Vagina (tissue), 2 donors: ENCODE measurements around the gene CBFA2T3. TPM values are rescaled to one million over a fixed set of nuclear protein-coding genes. Genes with fewer than 3 reads are reported as not detected.

ENCODE experiments used
- DNase-seq, 2 donors: peaks; one replicate each; pipeline ENCODE4 v3.0.0-alpha.2; 2017; ENCODE audit errors: extremely low spot score in 2 of 2
- H3K27ac ChIP-seq: fragments of 200-600 bp; sonication (generic); one replicate; pipeline ENCODE4 v1.5.1; 2019
- H3K27me3 ChIP-seq: fragments of 200-600 bp; sonication (generic); one replicate; pipeline ENCODE4 v1.5.1; 2019
- H3K36me3 ChIP-seq, 2 donors: fragments of 200-600 bp; sonication (generic); one replicate each; pipeline ENCODE4 v1.5.1; 2017 to 2019
- H3K4me1 ChIP-seq: fragments of 200-600 bp; sonication (generic); one replicate; pipeline ENCODE4 v1.5.1; 2019
- H3K4me3 ChIP-seq, 2 donors: fragments of 200-600 bp; sonication (generic); 1 replicate in 1 of 2; 2 replicates in 1 of 2; pipeline ENCODE4 v1.5.1; 2016 to 2019
- H3K9me3 ChIP-seq: fragments of 200-600 bp; sonication (generic); one replicate; pipeline ENCODE4 v1.5.1; 2019
- CTCF ChIP-seq, 3 experiments: fragments of 450-650 bp in 2 of 3; fragments of 200-600 bp in 1 of 3; sonication (generic) in 1 of 3; IDR thresholded peaks; one replicate each; pipeline ENCODE4 v1.5.1; 2017 to 2019; ENCODE audit warnings: antibody characterized with exemption in 3 of 3, mild to moderate bottlenecking in 2 of 3, moderate library complexity in 2 of 3
- POLR2A ChIP-seq, 2 donors: fragments of 450-650 bp; IDR thresholded peaks; one replicate each; pipeline ENCODE4 v1.6.1; 2017; ENCODE audit warnings: antibody characterized with exemption in 2 of 2, mild to moderate bottlenecking in 2 of 2, moderate library complexity in 2 of 2
- POLR2AphosphoS5 ChIP-seq, 2 donors: sonication (generic); formaldehyde crosslinking; IDR thresholded peaks; one replicate each; pipeline ENCODE4 v1.9.0; 2017; ENCODE audit warnings: antibody characterized with exemption in 2 of 2, mild to moderate bottlenecking in 2 of 2, low read depth in 1 of 2; ENCODE audit not compliant: insufficient read depth in 1 of 2
- intact Hi-C: fragments of 100-400 bp; cut with DNase I; formaldehyde crosslinking; loops from one replicate; pipeline ENCODE4 v1.15.1; 2023
- total RNA-seq: library from RNA; depleted of rRNA; stranded (reverse); fragments of >200 nt; gene quantifications from one replicate; pipeline ENCODE4 v1.2.3, GENCODE V29; 2016

The CBFA2T3 gene
- total RNA-seq, 1 donor from 2014 or later: 2.7 TPM

GRCh38 chr16:88940862-88941817 is 35.9 kb downstream of the CBFA2T3 start:
- Histone ChIP-seq H3K4me1 (peaks cover 50% of the 10 kb centered on the region), H3K27ac (peak overlapping the region; percentile 60), H3K4me3 (peak overlapping the region; percentile 39 to 45), H3K9me3 (no peaks in the 10 kb centered on the region), H3K27me3 (no peaks in the 10 kb centered on the region), H3K36me3 (no peaks in the 10 kb centered on the region)
- intact Hi-C loops: loop anchor here (10.0 kb wide), 1 partner anchor 274 kb away; the partner anchor contains the start of gene ZNF778
- DNase-seq: no peak
- TF ChIP-seq POLR2A (IDR thresholded peaks at IDR 0.05): no peak
- TF ChIP-seq CTCF (IDR thresholded peaks at IDR 0.05): no peak
- no peak for TF ChIP-seq POLR2AphosphoS5 (IDR thresholded peaks at IDR 0.05; ENCODE audit: insufficient read depth in 1 of 2, low read depth in 1 of 2)

- no peaks in the 10 kb centered on the region for H3K36me3 ChIP-seq
- no peaks in the 10 kb centered on the region for H3K9me3 ChIP-seq
- DNase-seq: no peak
- no peaks in the 10 kb centered on the region for H3K27me3 ChIP-seq
- intact Hi-C loops: loop anchor here (10.0 kb wide), 1 partner anchor 275 kb away; the partner anchor contains the start of gene ZNF778
- peaks cover 55% of the 10 kb centered on the region for H3K4me1 ChIP-seq
- peak overlapping the region; percentile 39 to 45 for H3K4me3 ChIP-seq
- peak overlapping the region; percentile 60 for H3K27ac ChIP-seq
- TF ChIP-seq CTCF (IDR thresholded peaks at IDR 0.05): no peak
- peak in 1 of 2 donors; percentile 12 for TF ChIP-seq POLR2AphosphoS5 (IDR thresholded peaks at IDR 0.05; ENCODE audit: insufficient read depth in 1 of 2, low read depth in 1 of 2)
- TF ChIP-seq POLR2A (IDR thresholded peaks at IDR 0.05): no peak
Observed at GRCh38 chr16:88939972-88940861, 36.8 kb downstream of the CBFA2T3 start.

- no peak for TF ChIP-seq POLR2AphosphoS5 (IDR thresholded peaks at IDR 0.05; ENCODE audit: insufficient read depth in 1 of 2, low read depth in 1 of 2)
- no peak for TF ChIP-seq POLR2A (IDR thresholded peaks at IDR 0.05)
- TF ChIP-seq CTCF (IDR thresholded peaks at IDR 0.05): no peak
- intact Hi-C loops: no loop called here
- no peak for DNase-seq
- no peaks in the 10 kb centered on the region for H3K27me3 ChIP-seq
- no peaks in the 10 kb centered on the region for H3K36me3 ChIP-seq
- peak overlapping the region; percentile 60 for H3K27ac ChIP-seq
- H3K9me3 ChIP-seq: no peaks in the 10 kb centered on the region
- peak overlapping the region; percentile 39 to 45 for H3K4me3 ChIP-seq
- H3K4me1 ChIP-seq: peaks cover 55% of the 10 kb centered on the region
Observed at GRCh38 chr16:88939245-88939971, 37.6 kb downstream of the CBFA2T3 start.

- H3K9me3 ChIP-seq: no peaks in the 10 kb centered on the region
- no peaks in the 10 kb centered on the region for H3K27me3 ChIP-seq
- DNase-seq: no peak
- intact Hi-C loops: no loop called here
- no peaks in the 10 kb centered on the region for H3K36me3 ChIP-seq
- peaks cover 55% of the 10 kb centered on the region for H3K4me1 ChIP-seq
- H3K4me3 ChIP-seq: peak overlapping the region; percentile 39 to 45
- H3K27ac ChIP-seq: no peak overlapping the region
- TF ChIP-seq POLR2AphosphoS5 (IDR thresholded peaks at IDR 0.05; ENCODE audit: insufficient read depth in 1 of 2, low read depth in 1 of 2): no peak
- no peak for TF ChIP-seq CTCF (IDR thresholded peaks at IDR 0.05)
- TF ChIP-seq POLR2A (IDR thresholded peaks at IDR 0.05): no peak
Observed at GRCh38 chr16:88938777-88939244, 38.2 kb downstream of the CBFA2T3 start.
